H9 (cell line): ENCODE data around the gene YWHAQ. TPM values are rescaled to one million over a fixed set of nuclear protein-coding genes. Genes with fewer than 3 reads are reported as not detected.

Experiments
- DNase-seq: peaks from one replicate; pipeline ENCODE4 v3.0.0-alpha.2; 2017
- H2AFZ ChIP-seq: one replicate; pipeline ENCODE4 v1.6.1; 2013; ENCODE audit warnings: mild to moderate bottlenecking, low read length, control low read depth, moderate library complexity
- H2AK5ac ChIP-seq: 2 replicates; pipeline ENCODE4 v1.6.1; 2013; ENCODE audit warnings: low read length, control low read depth, mixed read lengths; ENCODE audit not compliant: insufficient read length
- H2BK120ac ChIP-seq: one replicate; pipeline ENCODE4 v1.6.1; 2013; ENCODE audit warnings: low read depth, mild to moderate bottlenecking, low read length, control low read depth, inconsistent platforms; ENCODE audit not compliant: poor library complexity, severe bottlenecking
- H2BK12ac ChIP-seq: 2 replicates; pipeline ENCODE4 v1.6.1; 2013; ENCODE audit warnings: low read length, control low read depth, mixed read lengths, low read depth; ENCODE audit not compliant: insufficient read length
- H2BK15ac ChIP-seq: 2 replicates; pipeline ENCODE4 v1.6.1; 2013; ENCODE audit warnings: low read depth, low read length, control low read depth
- H2BK20ac ChIP-seq: one replicate; pipeline ENCODE4 v1.6.1; 2013; ENCODE audit warnings: low read depth, mild to moderate bottlenecking, low read length, control low read depth, inconsistent platforms; ENCODE audit not compliant: poor library complexity, severe bottlenecking
- H2BK5ac ChIP-seq: 2 replicates; pipeline ENCODE4 v1.6.1; 2013; ENCODE audit warnings: low read length, control low read depth, mixed read lengths; ENCODE audit not compliant: insufficient read length
- H3K14ac ChIP-seq: 2 replicates; pipeline ENCODE4 v1.6.1; 2013; ENCODE audit warnings: low read length, control low read depth; ENCODE audit not compliant: insufficient read depth
- H3K18ac ChIP-seq: 2 replicates; pipeline ENCODE4 v1.6.1; 2013; ENCODE audit warnings: low read depth, mild to moderate bottlenecking, mixed read lengths, low read length, control low read depth; ENCODE audit not compliant: insufficient read length
- H3K23ac ChIP-seq: 2 replicates; pipeline ENCODE4 v1.6.1; 2013; ENCODE audit warnings: low read length, control low read depth, mixed read lengths, low read depth; ENCODE audit not compliant: insufficient read length
- H3K23me2 ChIP-seq: 2 replicates; pipeline ENCODE4 v1.6.1; 2013; ENCODE audit warnings: low read depth, mild to moderate bottlenecking, mixed read lengths, low read length, control low read depth; ENCODE audit not compliant: insufficient read length, poor library complexity, severe bottlenecking
- H3K27ac ChIP-seq: 2 replicates; pipeline ENCODE4 v1.5.1; 2013; ENCODE audit warnings: low read length, control low read depth, mixed read lengths, low read depth; ENCODE audit not compliant: insufficient read length
- H3K27me3 ChIP-seq: 2 replicates; pipeline ENCODE4 v1.6.1; 2013; ENCODE audit warnings: low read length, control low read depth, inconsistent platforms; ENCODE audit not compliant: insufficient read depth
- H3K4ac ChIP-seq: 2 replicates; pipeline ENCODE4 v1.6.1; 2013; ENCODE audit warnings: low read depth, mild to moderate bottlenecking, control low read depth, inconsistent platforms, low read length, moderate library complexity
- H3K4me1 ChIP-seq: 2 replicates; pipeline ENCODE4 v1.6.1; 2013; ENCODE audit warnings: low read length, control low read depth, inconsistent platforms; ENCODE audit not compliant: insufficient read depth
- H3K4me2 ChIP-seq: 2 replicates; pipeline ENCODE4 v1.6.1; 2013; ENCODE audit warnings: low read length, control low read depth, mixed read lengths; ENCODE audit not compliant: insufficient read length, insufficient read depth
- H3K56ac ChIP-seq: 2 replicates; pipeline ENCODE4 v1.6.1; 2013; ENCODE audit warnings: low read depth, mild to moderate bottlenecking, mixed read lengths, low read length, control low read depth; ENCODE audit not compliant: insufficient read length
- H3K79me1 ChIP-seq: 2 replicates; pipeline ENCODE4 v1.6.1; 2013; ENCODE audit warnings: low read depth, mild to moderate bottlenecking, moderate library complexity, low read length, control low read depth, inconsistent platforms; ENCODE audit not compliant: insufficient read depth, poor library complexity, severe bottlenecking
- H3K79me2 ChIP-seq: 2 replicates; pipeline ENCODE4 v1.6.1; 2013; ENCODE audit warnings: low read length, control low read depth, inconsistent platforms; ENCODE audit not compliant: insufficient read depth
- H3K9ac ChIP-seq: 2 replicates; pipeline ENCODE4 v1.6.1; 2013; ENCODE audit warnings: low read length, control low read depth, mixed read lengths; ENCODE audit not compliant: insufficient read length; ENCODE audit errors: extremely low read depth
- H3K9me3 ChIP-seq: one replicate; pipeline ENCODE4 v1.6.1; 2013; ENCODE audit warnings: low read depth, low read length, inconsistent platforms; ENCODE audit not compliant: control insufficient read depth
- H3T11ph ChIP-seq: one replicate; pipeline ENCODE4 v1.6.1; 2013; ENCODE audit warnings: mild to moderate bottlenecking, low read length, control low read depth, inconsistent platforms
- H4K20me1 ChIP-seq: one replicate; pipeline ENCODE4 v1.6.1; 2013; ENCODE audit not compliant: control insufficient read depth, insufficient read length, insufficient read depth
- H4K5ac ChIP-seq: 2 replicates; pipeline ENCODE4 v1.6.1; 2013; ENCODE audit warnings: low read depth, mild to moderate bottlenecking, mixed read lengths, low read length, control low read depth; ENCODE audit not compliant: insufficient read length
- H4K8ac ChIP-seq: replicated peaks from 2 replicates; pipeline ENCODE4 v1.6.1; 2013; ENCODE audit warnings: low read length, control low read depth, mixed read lengths, low read depth; ENCODE audit not compliant: insufficient read length
- H4K91ac ChIP-seq: 2 replicates; pipeline ENCODE4 v1.6.1; 2013; ENCODE audit warnings: low read depth, mild to moderate bottlenecking, moderate library complexity, mixed read lengths, low read length, control low read depth; ENCODE audit not compliant: insufficient read length
- H3K27ac Mint-ChIP-seq, 3 experiments: 2 replicates in 2 of 3; 3 replicates in 1 of 3; pipeline ENCODE4 v1.8.0; 2020 to 2021; ENCODE audit warnings: mixed read lengths in 3 of 3, mild to moderate bottlenecking in 1 of 3, moderate library complexity in 1 of 3
- H3K27me3 Mint-ChIP-seq: 2 replicates; pipeline ENCODE4 v1.8.0; 2021; ENCODE audit warnings: low read depth, mild to moderate bottlenecking, moderate library complexity, mixed read lengths
- H3K36me3 Mint-ChIP-seq, 3 experiments: 2 replicates in 2 of 3; 3 replicates in 1 of 3; pipeline ENCODE4 v1.8.0; 2020 to 2021; ENCODE audit warnings: low read depth in 3 of 3, mixed read lengths in 3 of 3; ENCODE audit not compliant: insufficient read depth in 1 of 3
- H3K4me1 Mint-ChIP-seq, 2 experiments: 2 replicates each; pipeline ENCODE4 v1.8.0; 2020; ENCODE audit warnings: mixed read lengths in 2 of 2
- H3K4me3 Mint-ChIP-seq, 2 experiments: 2 replicates in 1 of 2; 3 replicates in 1 of 2; pipeline ENCODE4 v1.8.0; 2020 to 2021; ENCODE audit warnings: mild to moderate bottlenecking in 2 of 2, mixed read lengths in 2 of 2, moderate library complexity in 1 of 2
- H3K9me3 Mint-ChIP-seq, 2 experiments: 2 replicates in 1 of 2; 3 replicates in 1 of 2; pipeline ENCODE4 v1.8.0; 2020; ENCODE audit warnings: mild to moderate bottlenecking in 2 of 2, mixed read lengths in 2 of 2, moderate library complexity in 1 of 2
- WGBS: extraction: QIAGEN DNeasy Blood & Tissue Kit; methylation state at CpG from one replicate; pipeline ENCODE4 v1.1.7; 2013; ENCODE audit warnings: missing lambda C conversion rate, low lambda C conversion rate, mixed read lengths; ENCODE audit not compliant: insufficient read length; ENCODE audit errors: extremely low coverage; 5-methylcytosine and 5-hydroxymethylcytosine counted together
- total RNA-seq: library from RNA; stranded (reverse); gene quantifications from 2 replicates; pipeline ENCODE4 v1.2.1, GENCODE V29; 2021
- TF ChIP-seq, protein P1 (sequence below): fragments of 200-600 bp; sonication (generic); conservative IDR thresholded peaks from 3 replicates; pipeline ENCODE4 v1.8.0; 2021; ENCODE audit warnings: antibody characterized with exemption, mild to moderate bottlenecking

The YWHAQ gene
- total RNA-seq, 1 experiment from 2014 or later = 374 TPM

DNA sequence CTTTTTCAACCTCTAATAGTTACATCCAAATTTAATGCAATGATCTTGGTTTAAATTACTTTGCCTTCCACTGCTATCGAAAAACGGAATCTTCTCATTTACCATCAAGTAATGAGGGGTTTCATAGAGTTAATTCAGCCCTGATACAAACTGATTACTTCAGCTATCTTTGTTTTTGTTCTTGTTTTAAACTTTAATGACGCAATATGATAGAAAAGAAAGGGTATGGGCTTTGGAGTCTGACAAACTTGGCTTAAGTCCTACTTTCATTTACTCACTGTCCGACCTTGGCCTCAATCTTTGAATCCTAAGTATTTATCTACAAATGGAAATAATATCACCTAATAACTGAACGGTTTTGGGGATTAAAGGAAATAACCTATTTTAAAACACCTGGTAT, 91.3 kb downstream of the YWHAQ start:
- Histone ChIP-seq H2BK15ac (no peak overlapping the region), H3K4me2 (no peak overlapping the region), H3K79me1 (no peaks in the 10 kb centered on the region), H3K27ac (no peak overlapping the region), H2BK12ac (no peak overlapping the region), H4K8ac (no peak overlapping the region), H2BK20ac (no peak overlapping the region), H4K91ac (no peak overlapping the region), H3K23ac (no peak overlapping the region), H2BK5ac (no peak overlapping the region), H3K18ac (no peak overlapping the region), H3K14ac (no peak overlapping the region), H3T11ph (no peak overlapping the region), H3K9me3 (no peaks in the 10 kb centered on the region), H3K4me1 (no peaks in the 10 kb centered on the region), H3K56ac (no peak overlapping the region), H3K27me3 (no peaks in the 10 kb centered on the region), H3K23me2 (no peaks in the 10 kb centered on the region), H2AK5ac (no peak overlapping the region), H4K5ac (no peak overlapping the region), H3K79me2 (no peaks in the 10 kb centered on the region; the same call in 1 of the 2 replicates), H3K4ac (no peak overlapping the region), H2BK120ac (no peak overlapping the region), H4K20me1 (no peaks in the 10 kb centered on the region), H2AFZ (no peak overlapping the region), H3K9ac (no peak overlapping the region)
- H3K27me3 Mint-ChIP-seq = no peaks in the 10 kb centered on the region
- DNase-seq = no peak
- no CpG with 5 or more reads among the region's 5 CpGs for WGBS
- TF ChIP-seq, protein P1, sequence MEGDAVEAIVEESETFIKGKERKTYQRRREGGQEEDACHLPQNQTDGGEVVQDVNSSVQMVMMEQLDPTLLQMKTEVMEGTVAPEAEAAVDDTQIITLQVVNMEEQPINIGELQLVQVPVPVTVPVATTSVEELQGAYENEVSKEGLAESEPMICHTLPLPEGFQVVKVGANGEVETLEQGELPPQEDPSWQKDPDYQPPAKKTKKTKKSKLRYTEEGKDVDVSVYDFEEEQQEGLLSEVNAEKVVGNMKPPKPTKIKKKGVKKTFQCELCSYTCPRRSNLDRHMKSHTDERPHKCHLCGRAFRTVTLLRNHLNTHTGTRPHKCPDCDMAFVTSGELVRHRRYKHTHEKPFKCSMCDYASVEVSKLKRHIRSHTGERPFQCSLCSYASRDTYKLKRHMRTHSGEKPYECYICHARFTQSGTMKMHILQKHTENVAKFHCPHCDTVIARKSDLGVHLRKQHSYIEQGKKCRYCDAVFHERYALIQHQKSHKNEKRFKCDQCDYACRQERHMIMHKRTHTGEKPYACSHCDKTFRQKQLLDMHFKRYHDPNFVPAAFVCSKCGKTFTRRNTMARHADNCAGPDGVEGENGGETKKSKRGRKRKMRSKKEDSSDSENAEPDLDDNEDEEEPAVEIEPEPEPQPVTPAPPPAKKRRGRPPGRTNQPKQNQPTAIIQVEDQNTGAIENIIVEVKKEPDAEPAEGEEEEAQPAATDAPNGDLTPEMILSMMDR = no peak
- no peak overlapping the region for H3K27ac Mint-ChIP-seq
- no peak overlapping the region for H3K4me3 Mint-ChIP-seq
- H3K9me3 Mint-ChIP-seq = no peaks in the 10 kb centered on the region
- peaks cover 0 to 6% (median 5%) of the 10 kb centered on the region in 3 experiments; a peak in 2 of 7 replicates for H3K36me3 Mint-ChIP-seq
- no peaks in the 10 kb centered on the region; a peak in 1 of 4 replicates for H3K4me1 Mint-ChIP-seq
